ENCODE results near the gene MICU1. TPM values are rescaled to one million over a fixed set of nuclear protein-coding genes. Genes with fewer than 3 reads are reported as not detected.

The MICU1 gene
- polyA plus RNA-seq, 1 experiment, result 61.7 TPM

DNA sequence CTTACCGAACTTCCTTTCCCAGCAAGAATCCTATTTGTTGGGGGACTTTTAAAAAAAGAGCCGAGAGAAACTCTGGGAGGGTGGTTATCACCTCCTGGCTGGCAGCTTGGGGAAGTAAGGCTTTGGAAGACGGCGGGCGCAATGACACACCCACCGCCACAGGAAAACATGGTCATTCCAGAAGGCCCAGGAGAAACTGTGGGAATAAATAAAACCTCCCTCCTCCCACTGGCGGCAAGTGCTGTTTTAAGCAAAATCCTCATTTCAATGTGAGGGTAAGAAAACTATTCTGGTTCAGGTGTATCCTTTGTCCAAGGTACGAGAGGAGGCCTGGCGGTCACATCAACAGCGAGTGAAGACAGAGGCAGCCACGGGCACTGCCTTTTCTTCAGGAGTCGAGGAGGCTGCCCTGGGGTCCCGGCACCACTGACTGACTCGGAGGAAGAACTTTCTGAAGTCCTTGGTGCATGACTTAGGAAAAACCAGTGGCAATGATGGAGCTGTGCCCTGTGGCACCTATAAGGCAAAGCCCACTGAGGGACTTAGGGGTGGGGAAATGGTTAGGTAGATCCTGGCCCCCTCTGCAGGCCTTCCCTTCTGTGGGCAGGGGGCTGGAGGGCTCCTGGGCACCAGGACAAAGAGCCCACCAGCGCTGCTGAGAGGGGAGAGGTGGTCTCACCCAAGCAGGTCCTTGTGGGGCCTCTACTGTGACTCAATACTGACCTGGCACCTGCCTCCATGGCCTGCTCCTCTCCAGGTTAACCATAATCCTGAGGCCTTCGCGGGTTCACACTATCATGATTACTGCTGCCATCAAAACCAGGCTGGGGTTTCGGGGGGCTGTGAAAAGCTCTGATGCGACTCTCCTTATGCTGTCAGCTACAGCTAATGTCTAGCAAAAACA lies 292.5 kb downstream of the MICU1 start:
- DNase-seq (ENCODE audit: low read depth, low spot score), result no peak
- no peak overlapping the region for H3K27ac ChIP-seq (ENCODE audit: low read depth, low read length)
- TF ChIP-seq CTCF (IDR thresholded peaks at IDR 0.05; ENCODE audit: low read depth, low read length), result no peak
- no peak overlapping the region for H3K4me3 ChIP-seq (ENCODE audit: low read depth, low read length)
- H3K27me3 ChIP-seq (ENCODE audit: control insufficient read depth, insufficient read depth, low read length), result no peaks in the 10 kb centered on the region
- CTCF ChIA-PET, result interaction anchor here (0.6 to 1.5 kb wide), 3 partner anchors 59 to 262 kb away, joined by 3 to 4 read pairs (median 4); no protein-coding TSS in a partner anchor
- POLR2A ChIA-PET, result no interaction called here
- no peaks in the 10 kb centered on the region; the same call in 1 of the 2 replicates for H3K9me3 ChIP-seq (ENCODE audit: control insufficient read depth, insufficient read depth, low read length)

- ChIA-PET CTCF (no interaction called here), POLR2A (interaction anchor here (0.6 to 1.5 kb wide), 7 partner anchors 13 to 729 kb away, joined by 3 to 11 read pairs (median 3); partner anchors contain the start of gene DDIT4)
- H3K27ac ChIP-seq (ENCODE audit: low read depth, low read length), result no peak overlapping the region
- no peaks in the 10 kb centered on the region; the same call in 1 of the 2 replicates for H3K9me3 ChIP-seq (ENCODE audit: control insufficient read depth, insufficient read depth, low read length)
- no peaks in the 10 kb centered on the region for H3K27me3 ChIP-seq (ENCODE audit: control insufficient read depth, insufficient read depth, low read length)
- no peak for TF ChIP-seq CTCF (IDR thresholded peaks at IDR 0.05; ENCODE audit: low read depth, low read length)
- no peak for DNase-seq (ENCODE audit: low read depth, low spot score)
- H3K4me3 ChIP-seq (ENCODE audit: low read depth, low read length), result no peak overlapping the region
Measured at GRCh38 chr10:72332423-72333111, 293.3 kb downstream of the MICU1 start.

DNA sequence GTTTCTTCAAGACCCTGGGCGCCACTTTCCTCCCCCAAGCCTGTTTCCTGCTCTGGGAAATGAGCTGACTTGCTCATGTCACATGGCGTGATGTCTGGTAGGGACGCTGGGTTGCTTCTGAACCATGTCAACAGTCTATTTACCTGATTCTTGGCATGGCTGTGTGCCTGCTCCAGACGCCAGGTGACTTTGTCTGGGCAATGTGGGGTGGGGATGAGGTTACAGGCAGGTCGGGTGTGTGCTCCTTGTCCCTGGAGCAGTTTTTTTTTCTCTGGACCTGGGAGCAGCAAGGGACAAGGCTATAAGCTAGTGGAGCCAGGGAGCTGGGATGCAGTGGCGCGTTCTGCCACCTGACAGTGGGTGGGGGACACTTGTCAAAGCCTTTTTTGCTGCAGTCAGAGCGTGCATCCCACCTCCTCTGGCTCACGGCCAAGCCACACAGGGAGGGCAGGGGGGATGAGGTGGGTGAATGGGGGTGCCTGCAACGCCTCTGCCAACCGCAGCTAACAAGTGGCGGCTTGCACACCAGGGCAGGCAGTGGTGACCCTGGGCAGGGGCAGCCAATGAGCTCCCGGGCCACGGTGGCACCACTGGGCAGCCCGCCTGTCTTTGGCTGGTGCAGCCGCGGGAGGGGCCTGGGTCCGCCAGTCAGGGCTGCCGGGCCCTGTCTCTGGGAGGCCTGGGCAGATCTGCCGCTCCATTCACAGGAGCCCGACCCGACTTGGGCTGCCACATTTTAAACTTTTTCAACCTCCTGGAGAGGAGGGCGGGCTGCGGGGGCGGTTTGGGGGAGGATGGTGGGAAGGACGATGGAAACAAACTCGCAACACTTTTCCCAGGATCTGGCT lies 294.1 kb downstream of the MICU1 start:
- Histone ChIP-seq H3K27ac (ENCODE audit: low read depth, low read length) (no peak overlapping the region), H3K27me3 (ENCODE audit: control insufficient read depth, insufficient read depth, low read length) (no peaks in the 10 kb centered on the region), H3K9me3 (ENCODE audit: control insufficient read depth, insufficient read depth, low read length) (no peaks in the 10 kb centered on the region; the same call in 1 of the 2 replicates), H3K4me3 (ENCODE audit: low read depth, low read length) (no peak overlapping the region)
- POLR2A ChIA-PET, result interaction anchor here (0.6 to 1.5 kb wide), 9 partner anchors 11 to 729 kb away, joined by 3 to 11 read pairs (median 3); partner anchors contain the start of gene DDIT4
- DNase-seq (ENCODE audit: low read depth, low spot score), result no peak
- TF ChIP-seq CTCF (IDR thresholded peaks at IDR 0.05; ENCODE audit: low read depth, low read length), result no peak
- CTCF ChIA-PET, result interaction anchor here (0.7 kb wide), 1 partner anchor 57 kb away, joined by 3 read pairs; no protein-coding TSS in a partner anchor

DNA sequence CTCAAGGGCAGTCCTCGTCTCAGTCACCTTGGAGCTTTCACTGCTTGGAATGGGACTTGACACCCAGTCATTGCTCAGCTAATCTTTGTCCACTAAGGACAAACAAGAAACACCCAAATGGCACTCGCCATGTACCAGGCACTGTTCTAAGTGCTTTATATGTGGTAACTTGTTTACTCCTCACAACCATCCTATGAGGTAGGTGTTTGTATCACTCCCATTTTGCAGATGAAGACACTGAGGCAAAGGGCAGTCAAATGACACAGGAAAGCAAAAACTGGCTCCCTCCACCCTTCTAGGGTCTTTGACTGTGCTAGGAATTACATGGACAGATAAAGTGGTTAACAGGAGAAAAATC lies 295.8 kb downstream of the MICU1 start:
- ChIA-PET POLR2A (interaction anchor here (0.6 to 5.5 kb wide), 4 partner anchors 9 to 358 kb away, joined by 4 to 35 read pairs (median 6); partner anchors contain the start of gene DDIT4), CTCF (interaction anchor here (1.0 to 1.9 kb wide), 2 partner anchors 55 to 281 kb away, joined by 7 to 9 read pairs; no protein-coding TSS in a partner anchor)
- no peak for DNase-seq (ENCODE audit: low read depth, low spot score)
- H3K27me3 ChIP-seq (ENCODE audit: control insufficient read depth, insufficient read depth, low read length), result no peaks in the 10 kb centered on the region
- no peak for TF ChIP-seq CTCF (IDR thresholded peaks at IDR 0.05; ENCODE audit: low read depth, low read length)
- H3K27ac ChIP-seq (ENCODE audit: low read depth, low read length), result no peak overlapping the region
- H3K9me3 ChIP-seq (ENCODE audit: control insufficient read depth, insufficient read depth, low read length), result no peaks in the 10 kb centered on the region; the same call in 1 of the 2 replicates
- no peak overlapping the region for H3K4me3 ChIP-seq (ENCODE audit: low read depth, low read length)
